ENCODE measurements around the gene EFCAB12. TPM values are rescaled to one million over a fixed set of nuclear protein-coding genes. Genes with fewer than 3 reads are reported as not detected.

The EFCAB12 gene
- under 1 TPM; 0.21 to 0.65 (median 0.33) TPM for total RNA-seq

DNA sequence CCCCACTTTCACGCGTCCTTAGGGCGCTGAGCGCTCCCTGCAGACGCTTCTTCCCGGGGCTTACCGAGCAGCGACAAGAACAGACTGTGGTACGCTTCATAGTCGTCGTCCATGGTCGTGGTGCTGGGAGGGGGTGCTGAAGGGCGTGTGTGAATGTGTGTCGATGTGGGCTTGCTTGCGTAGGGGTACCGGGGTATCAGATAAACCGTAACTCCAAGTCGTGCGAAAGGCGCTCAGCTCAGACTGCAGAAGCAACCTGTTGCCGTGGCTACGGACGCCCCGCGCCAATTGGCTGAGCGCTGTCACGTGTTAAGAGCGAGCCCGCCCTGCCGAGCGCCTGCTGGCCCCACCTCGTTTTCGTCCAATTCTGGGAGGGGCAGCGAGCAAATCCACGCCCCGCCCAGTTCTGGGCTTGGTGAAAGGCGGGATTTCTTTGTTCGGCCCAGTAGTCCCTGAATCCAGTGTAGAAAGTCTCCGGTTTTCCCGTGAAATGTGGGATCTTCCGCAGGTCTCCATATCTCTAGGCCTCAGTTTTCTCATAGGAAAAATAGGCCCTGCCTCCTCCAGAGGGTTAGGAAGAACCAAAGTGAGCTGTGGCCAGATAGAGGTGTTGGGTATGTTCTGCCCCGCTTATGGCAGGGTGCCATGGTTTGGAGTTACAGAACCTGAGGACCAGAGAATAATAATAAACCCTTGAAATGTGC lies at the start of gene EFCAB12:
Gene EFCAB12 (minus strand): TSS at position 261 of the 704 bp plus-strand sequence. CDS start 148 bp downstream, at position 113.
- ATAC-seq (peak; percentile 93 to 97), DNase-seq (peak; percentile 88)
- Mint-ChIP-seq H3K9me3 (no peaks in the 10 kb centered on the region), H3K4me3 (peak within 1 kb of the TSS; percentile 64), H3K4me1 (ENCODE audit: low read depth) (peaks cover 30% of the 10 kb centered on the region), H3K36me3 (ENCODE audit: insufficient read depth) (peaks cover 26% of the 10 kb centered on the region), H3K27me3 (ENCODE audit: low read depth) (peaks cover 2% of the 10 kb centered on the region)

DNA sequence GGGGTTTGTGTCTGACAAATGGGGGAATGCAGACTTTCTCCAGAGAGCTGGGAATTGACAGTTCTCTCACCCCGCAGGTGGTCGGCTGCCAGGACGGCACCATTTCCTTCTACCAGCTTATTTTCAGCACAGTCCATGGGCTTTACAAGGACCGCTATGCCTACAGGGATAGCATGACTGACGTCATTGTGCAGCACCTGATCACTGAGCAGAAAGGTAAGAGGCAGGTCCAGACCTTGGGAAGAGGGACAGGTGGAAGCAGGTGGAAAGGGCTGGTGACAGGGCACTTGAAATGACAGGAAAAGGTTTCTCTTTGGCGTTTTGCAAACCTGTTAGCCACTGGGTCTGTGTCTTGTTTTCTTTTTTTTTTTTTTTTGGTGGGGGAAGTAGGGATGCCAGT lies 48.1 kb upstream of the EFCAB12 start:
- H3K36me3 Mint-ChIP-seq (ENCODE audit: insufficient read depth): peaks cover 15% of the 10 kb centered on the region
- peaks cover 5% of the 10 kb centered on the region for H3K4me1 Mint-ChIP-seq (ENCODE audit: low read depth)
- H3K9me3 Mint-ChIP-seq: no peaks in the 10 kb centered on the region
- ATAC-seq: no peak
- H3K4me3 Mint-ChIP-seq: no peak overlapping the region
- DNase-seq: no peak
- no peaks in the 10 kb centered on the region for H3K27me3 Mint-ChIP-seq (ENCODE audit: low read depth)

DNA sequence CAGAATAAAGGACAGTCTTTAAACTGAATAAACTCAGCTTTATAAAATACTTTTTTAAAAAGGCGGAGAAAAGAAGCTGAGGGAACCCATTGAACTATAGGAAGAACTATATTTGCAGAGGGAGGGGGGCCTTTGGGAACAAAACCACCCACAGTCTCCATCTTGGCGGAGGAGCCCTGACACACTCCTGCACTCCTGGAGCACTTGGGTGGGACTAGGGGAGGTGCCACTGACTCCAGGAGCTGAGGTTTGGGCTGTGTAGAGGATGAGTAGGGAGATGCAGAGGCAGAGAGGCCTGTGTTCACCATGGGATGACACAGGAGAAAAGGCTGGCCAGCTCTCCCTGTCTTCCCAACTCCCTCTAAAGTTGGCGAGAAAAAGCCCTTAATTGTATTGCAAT lies 47.4 kb upstream of the EFCAB12 start:
- DNase-seq: no peak
- ATAC-seq: no peak
- no peaks in the 10 kb centered on the region for H3K9me3 Mint-ChIP-seq
- no peaks in the 10 kb centered on the region for H3K27me3 Mint-ChIP-seq (ENCODE audit: low read depth)
- no peaks in the 10 kb centered on the region for H3K4me1 Mint-ChIP-seq (ENCODE audit: low read depth)
- no peak overlapping the region for H3K4me3 Mint-ChIP-seq
- peaks cover 15% of the 10 kb centered on the region for H3K36me3 Mint-ChIP-seq (ENCODE audit: insufficient read depth)

- Mint-ChIP-seq H3K36me3 (ENCODE audit: insufficient read depth) (peaks cover 15% of the 10 kb centered on the region), H3K27me3 (ENCODE audit: low read depth) (no peaks in the 10 kb centered on the region), H3K4me1 (ENCODE audit: low read depth) (no peaks in the 10 kb centered on the region), H3K9me3 (no peaks in the 10 kb centered on the region), H3K4me3 (no peak overlapping the region)
- no peak for DNase-seq
- ATAC-seq: no peak
Observed at GRCh38 chr3:129474984-129475804, 46.8 kb upstream of the EFCAB12 start.

DNA sequence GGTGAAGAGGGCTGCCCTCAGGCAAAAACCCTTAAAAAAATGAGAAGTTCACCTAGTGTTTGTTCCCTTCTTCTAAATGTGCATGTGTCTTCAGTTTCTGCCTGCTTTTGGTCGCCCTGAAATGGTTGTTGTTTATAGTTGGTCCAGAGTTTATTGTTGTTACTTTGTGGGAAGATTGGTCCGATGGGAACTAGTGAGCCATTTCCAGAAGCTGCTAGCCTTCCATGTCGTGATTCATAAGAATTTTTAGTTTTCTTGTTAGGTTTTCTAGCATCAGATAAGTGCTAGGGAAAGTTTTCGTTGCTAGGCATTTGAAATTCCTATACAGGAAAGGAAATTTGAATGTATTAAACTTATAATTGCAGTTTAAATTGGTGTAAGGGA lies 45.3 kb upstream of the EFCAB12 start:
- Mint-ChIP-seq H3K27me3 (ENCODE audit: low read depth) (no peaks in the 10 kb centered on the region), H3K4me1 (ENCODE audit: low read depth) (peaks cover 8% of the 10 kb centered on the region), H3K36me3 (ENCODE audit: insufficient read depth) (peaks cover 21% of the 10 kb centered on the region), H3K4me3 (no peak overlapping the region), H3K9me3 (no peaks in the 10 kb centered on the region)
- DNase-seq (no peak), ATAC-seq (no peak)

- Mint-ChIP-seq H3K9me3 (no peaks in the 10 kb centered on the region), H3K4me3 (no peak overlapping the region)
Observed at GRCh38 chr3:129473067-129473768, 44.8 kb upstream of the EFCAB12 start.

GRCh38 chr3:129470861-129471260 lies 42.4 kb upstream of the EFCAB12 start:
- peaks cover 10% of the 10 kb centered on the region for H3K36me3 Mint-ChIP-seq (ENCODE audit: insufficient read depth)
- no peak overlapping the region for H3K4me3 Mint-ChIP-seq
- ATAC-seq (no peak), DNase-seq (no peak)
- no peaks in the 10 kb centered on the region for H3K9me3 Mint-ChIP-seq
- H3K27me3 Mint-ChIP-seq (ENCODE audit: low read depth): no peaks in the 10 kb centered on the region
- H3K4me1 Mint-ChIP-seq (ENCODE audit: low read depth): peaks cover 8% of the 10 kb centered on the region

More at GRCh38 chr3:129473067-129473768, 44.8 kb upstream of the EFCAB12 start:
- no peak for DNase-seq
- ATAC-seq: no peak
- Mint-ChIP-seq H3K4me1 (ENCODE audit: low read depth) (peaks cover 8% of the 10 kb centered on the region), H3K36me3 (ENCODE audit: insufficient read depth) (peaks cover 21% of the 10 kb centered on the region), H3K27me3 (ENCODE audit: low read depth) (no peaks in the 10 kb centered on the region)

DNA sequence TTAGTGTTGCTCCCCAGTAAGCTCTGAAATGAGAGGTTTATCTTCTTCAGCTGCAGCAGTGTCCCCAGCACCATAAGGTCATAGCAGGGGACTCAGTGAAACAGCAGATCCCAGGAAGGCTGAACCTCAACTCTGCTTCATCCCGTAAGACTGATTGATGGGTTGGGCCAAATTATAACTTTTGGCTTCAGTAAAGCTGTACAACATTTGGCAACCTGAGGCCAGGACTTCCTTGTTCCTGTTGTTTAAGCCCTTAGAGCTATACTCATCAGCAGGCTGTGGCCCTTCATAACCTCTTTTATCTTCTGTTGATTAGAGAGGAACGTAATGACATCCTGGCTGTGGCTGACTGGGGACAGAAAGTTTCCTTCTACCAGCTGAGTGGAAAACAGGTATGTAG lies 40.6 kb upstream of the EFCAB12 start:
- Mint-ChIP-seq H3K36me3 (ENCODE audit: insufficient read depth) (peaks cover 13% of the 10 kb centered on the region), H3K27me3 (ENCODE audit: low read depth) (no peaks in the 10 kb centered on the region), H3K9me3 (no peaks in the 10 kb centered on the region), H3K4me3 (no peak overlapping the region), H3K4me1 (ENCODE audit: low read depth) (peaks cover 8% of the 10 kb centered on the region)
- ATAC-seq (no peak), DNase-seq (no peak)

DNA sequence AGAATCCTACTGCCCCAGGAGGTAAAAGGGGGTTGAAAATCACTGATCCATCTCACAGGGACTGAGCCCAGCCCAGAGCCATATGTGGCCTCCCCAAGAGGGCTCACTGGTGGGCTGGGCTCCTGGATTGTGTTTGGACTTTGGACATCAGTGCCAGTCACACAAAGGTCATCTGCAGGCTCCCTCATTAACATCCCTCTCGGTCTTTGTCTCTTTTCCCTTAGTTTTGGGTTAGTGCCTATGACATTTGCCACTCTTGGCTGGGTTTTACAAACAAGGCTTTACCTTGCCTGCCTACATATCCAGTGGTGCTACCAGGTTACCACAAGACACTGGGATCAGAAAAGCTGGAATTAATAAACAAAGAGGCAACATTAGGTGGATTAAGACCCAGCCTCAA lies 39.5 kb upstream of the EFCAB12 start:
- Mint-ChIP-seq H3K4me1 (ENCODE audit: low read depth) (peaks cover 8% of the 10 kb centered on the region), H3K27me3 (ENCODE audit: low read depth) (no peaks in the 10 kb centered on the region), H3K4me3 (no peak overlapping the region), H3K36me3 (ENCODE audit: insufficient read depth) (peaks cover 13% of the 10 kb centered on the region), H3K9me3 (no peaks in the 10 kb centered on the region)
- no peak for DNase-seq
- no peak for ATAC-seq

DNA sequence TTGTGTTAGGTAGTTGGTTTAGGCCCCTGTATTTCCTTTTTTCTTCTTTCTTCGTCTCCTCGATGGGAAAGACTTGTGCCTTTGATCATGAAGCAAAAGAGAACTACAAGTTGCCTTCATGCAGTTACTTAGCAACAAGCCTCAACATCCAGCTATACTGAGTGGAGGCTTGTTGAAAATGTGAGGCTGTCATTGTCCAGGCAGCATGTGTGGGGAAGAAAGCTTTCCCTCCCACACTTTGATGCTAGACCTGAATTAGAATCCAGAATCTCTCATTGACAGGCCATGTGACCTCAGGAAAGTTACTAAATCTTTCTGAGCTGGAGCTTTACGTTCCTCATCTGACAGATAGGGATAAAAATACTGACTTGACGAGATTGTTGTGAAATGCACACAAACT lies 35.3 kb upstream of the EFCAB12 start:
- H3K27me3 Mint-ChIP-seq (ENCODE audit: low read depth): no peaks in the 10 kb centered on the region
- H3K4me1 Mint-ChIP-seq (ENCODE audit: low read depth): no peaks in the 10 kb centered on the region
- H3K36me3 Mint-ChIP-seq (ENCODE audit: insufficient read depth): peaks cover 8% of the 10 kb centered on the region
- DNase-seq: no peak
- no peak for ATAC-seq
- H3K9me3 Mint-ChIP-seq: no peaks in the 10 kb centered on the region
- H3K4me3 Mint-ChIP-seq: no peak overlapping the region

DNA sequence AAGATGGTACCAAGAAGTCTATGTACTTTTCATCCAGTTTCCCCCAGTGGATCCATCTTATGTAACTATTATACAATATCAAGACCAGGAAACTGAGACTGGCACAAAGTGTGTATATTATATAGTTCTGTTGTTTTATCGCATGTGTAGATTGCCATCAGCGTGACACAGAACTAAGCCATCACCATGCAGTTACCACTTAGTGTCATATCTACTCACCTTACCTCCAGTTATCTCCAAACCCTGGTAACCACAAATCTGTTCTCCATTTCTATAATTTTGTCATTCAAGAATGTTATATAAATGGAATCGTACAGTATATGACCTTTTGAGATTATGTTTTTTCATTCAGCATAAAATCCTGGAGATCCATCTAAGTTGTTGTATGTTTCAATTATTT lies 34.7 kb upstream of the EFCAB12 start:
- Mint-ChIP-seq H3K36me3 (ENCODE audit: insufficient read depth) (peaks cover 8% of the 10 kb centered on the region), H3K9me3 (no peaks in the 10 kb centered on the region), H3K27me3 (ENCODE audit: low read depth) (no peaks in the 10 kb centered on the region), H3K4me3 (no peak overlapping the region), H3K4me1 (ENCODE audit: low read depth) (no peaks in the 10 kb centered on the region)
- no peak for DNase-seq
- ATAC-seq: no peak

GRCh38 chr3:129462361-129462968 lies 34.0 kb upstream of the EFCAB12 start:
- no peak overlapping the region for H3K4me3 Mint-ChIP-seq
- H3K36me3 Mint-ChIP-seq (ENCODE audit: insufficient read depth): peaks cover 9% of the 10 kb centered on the region
- DNase-seq (no peak), ATAC-seq (no peak)
- H3K27me3 Mint-ChIP-seq (ENCODE audit: low read depth): no peaks in the 10 kb centered on the region
- H3K9me3 Mint-ChIP-seq: no peaks in the 10 kb centered on the region
- H3K4me1 Mint-ChIP-seq (ENCODE audit: low read depth): no peaks in the 10 kb centered on the region

GRCh38 chr3:129461461-129462146 lies 33.2 kb upstream of the EFCAB12 start:
- peaks cover 14% of the 10 kb centered on the region for H3K36me3 Mint-ChIP-seq (ENCODE audit: insufficient read depth)
- H3K27me3 Mint-ChIP-seq (ENCODE audit: low read depth): no peaks in the 10 kb centered on the region
- DNase-seq: no peak
- no peaks in the 10 kb centered on the region for H3K4me1 Mint-ChIP-seq (ENCODE audit: low read depth)
- ATAC-seq: no peak
- no peaks in the 10 kb centered on the region for H3K9me3 Mint-ChIP-seq
- H3K4me3 Mint-ChIP-seq: no peak overlapping the region

- Mint-ChIP-seq H3K4me3 (no peak overlapping the region), H3K27me3 (ENCODE audit: low read depth) (no peaks in the 10 kb centered on the region), H3K9me3 (no peaks in the 10 kb centered on the region), H3K4me1 (ENCODE audit: low read depth) (no peaks in the 10 kb centered on the region), H3K36me3 (ENCODE audit: insufficient read depth) (peaks cover 14% of the 10 kb centered on the region)
- DNase-seq (no peak), ATAC-seq (no peak)
Observed at GRCh38 chr3:129461022-129461421, 32.6 kb upstream of the EFCAB12 start.
